Measurements from ENCODE around the gene NT5C1A. TPM values are rescaled to one million over a fixed set of nuclear protein-coding genes. Genes with fewer than 3 reads are reported as not detected.

Gene NT5C1A
- 0.34 and 1.2 TPM in 2 replicates for total RNA-seq (2014; rRNA removed; shearing (Covaris generic))

GRCh38 chr1:39671793-39672550 lies at the start of gene NT5C1A:
TSS of gene NT5C1A (minus strand) at chr1:39672107. CDS start at chr1:39672038, 69 bp downstream.

GRCh38 chr1:39691383-39692151 lies 19.7 kb upstream of the NT5C1A start, which contains the start of gene HPCAL4:
TSS of gene HPCAL4 (minus strand) at chr1:39691433. CDS start at chr1:39684603, 6,830 bp downstream.

GRCh38 chr1:39639305-39640130 lies 32.4 kb downstream of the NT5C1A start, which contains the start of gene HEYL:
TSS of gene HEYL (minus strand) at chr1:39639643. CDS start at chr1:39639625, 18 bp downstream.

Other genes with a start within 250 kb of the NT5C1A start
- 1.3 and 1.6 TPM in 2 replicates for gene BMP8A, start 180.5 kb downstream of the NT5C1A start, total RNA-seq (2014; rRNA removed; shearing (Covaris generic))
- 243 and 265 TPM in 2 replicates for gene PABPC4, start 95.3 kb downstream of the NT5C1A start, total RNA-seq (2014; rRNA removed; shearing (Covaris generic))
- not detected in 2 replicates for gene HEYL, start 32.5 kb downstream of the NT5C1A start, total RNA-seq (2014; rRNA removed; shearing (Covaris generic))
- gene HPCAL4, start 19.3 kb upstream of the NT5C1A start, total RNA-seq (2014; rRNA removed; shearing (Covaris generic)) = 0.11 and 0.19 TPM in 2 replicates
- gene PPIE, start 66.8 kb upstream of the NT5C1A start, total RNA-seq (2014; rRNA removed; shearing (Covaris generic)) = 57.7 and 64.2 TPM in 2 replicates
- gene OXCT2, start 99.2 kb upstream of the NT5C1A start, total RNA-seq (2014; rRNA removed; shearing (Covaris generic)) = 14.4 and 16.6 TPM in 2 replicates
- gene BMP8B, start 116.8 kb upstream of the NT5C1A start, total RNA-seq (2014; rRNA removed; shearing (Covaris generic)) = 10.3 and 10.9 TPM in 2 replicates
- 36.4 and 45.4 TPM in 2 replicates for gene TRIT1, start 211.4 kb upstream of the NT5C1A start, total RNA-seq (2014; rRNA removed; shearing (Covaris generic))
- gene MYCL, start 229.8 kb upstream of the NT5C1A start, total RNA-seq (2014; rRNA removed; shearing (Covaris generic)) = 1.6 and 2.5 TPM in 2 replicates